Psoas muscle (tissue), 8 donors: ENCODE measurements around the gene TDRD9. TPM values are rescaled to one million over a fixed set of nuclear protein-coding genes. Genes with fewer than 3 reads are reported as not detected.
"Not testable (repeated sequence)": the region's sequence is repeated elsewhere in the genome, so short reads cannot be mapped to it uniquely, and the experiment has no call there.

Source experiments
- ATAC-seq, 4 donors: fragments of 200-7000 bp; cut with Tn5 transposase; one replicate each; pipeline ENCODE4 v1.9.1; 2020; ENCODE audit warnings: moderate library complexity in 3 of 4, mild to moderate bottlenecking in 2 of 4
- DNase-seq, 2 donors: peaks; one replicate each; pipeline ENCODE4 v3.0.0-alpha.2; 2020
- H3K27ac ChIP-seq: fragments of 200-600 bp; one replicate; pipeline ENCODE4 v1.8.0; 2022
- H3K27me3 ChIP-seq, 3 donors: fragments of 200-600 bp in 1 of 3; one replicate each; pipeline versions ENCODE4 v1.6.1 to v1.8.0; 2013 to 2022; ENCODE audit warnings: low read length in 2 of 3, mild to moderate bottlenecking in 2 of 3, moderate library complexity in 1 of 3; ENCODE audit not compliant: insufficient read depth in 3 of 3
- H3K36me3 ChIP-seq, 2 donors: fragments of 200-600 bp in 1 of 2; one replicate each; pipeline versions ENCODE4 v1.6.1 to v1.8.0; 2013 to 2022; ENCODE audit warnings: low read depth in 1 of 2, mild to moderate bottlenecking in 1 of 2, moderate library complexity in 1 of 2; ENCODE audit not compliant: insufficient read depth in 1 of 2
- H3K4me1 ChIP-seq: fragments of 200-600 bp; one replicate; pipeline ENCODE4 v1.8.0; 2022
- H3K4me3 ChIP-seq: fragments of 200-600 bp; one replicate; pipeline ENCODE4 v1.8.0; 2022; ENCODE audit warnings: mild to moderate bottlenecking
- H3K9me3 ChIP-seq: fragments of 200-600 bp; one replicate; pipeline ENCODE4 v1.8.0; 2022
- WGBS, 3 donors: extraction: QIAGEN DNeasy Blood & Tissue Kit; methylation state at CpG; one replicate each; pipeline versions ENCODE4 v1.1.6 to v1.1.7; 2013; 5-methylcytosine and 5-hydroxymethylcytosine counted together
- intact Hi-C, 2 donors: fragments of 100-400 bp; cut with DNase I; formaldehyde crosslinking; loops; one replicate each; pipeline versions ENCODE4 v1.11.0 to v1.14.2; 2022
- polyA plus RNA-seq, 3 donors: library from polyadenylated mRNA; stranded (reverse); fragments of 200-250 nt; gene quantifications; one replicate each; pipeline ENCODE4 v1.2.3, GENCODE V29; 2013
- total RNA-seq, 4 donors: library from RNA; stranded (reverse); fragmentation: NEBNext Ultra II Directional in 2 of 4; extraction: Animal tissue kit (Norgen Biotek cat#: 25700) in 2 of 4; gene quantifications; one replicate each; pipeline versions ENCODE4 v1.2.1 to v1.2.4, GENCODE V29; 2021 to 2023
- TF ChIP-seq, protein P1 (sequence below): fragments of 200-600 bp; IDR thresholded peaks from one replicate; pipeline ENCODE4 v1.8.0; 2022; ENCODE audit warnings: antibody characterized with exemption
- donor health status: healthy with polysubstance abuse.
- donor health status: DM: no; HTN: no; CAD: no; lungs with moderate emphysema.
- donor health status: Bipolar disorder and iron deficiency.
- donor health status: healthy.
- donor health status: DM: yes; HTN: yes; CAD: no.
- donor health status: DM: no; HTN: no; CAD: no.
- donor health status: DM: no; HTN: no; CAD: no.
- donor health status: DM: yes; HTN: yes; CAD: no.

TDRD9 gene
- total and polyA plus RNA-seq, 7 donors = 0.13 to 1.3 (median 0.31) TPM

DNA sequence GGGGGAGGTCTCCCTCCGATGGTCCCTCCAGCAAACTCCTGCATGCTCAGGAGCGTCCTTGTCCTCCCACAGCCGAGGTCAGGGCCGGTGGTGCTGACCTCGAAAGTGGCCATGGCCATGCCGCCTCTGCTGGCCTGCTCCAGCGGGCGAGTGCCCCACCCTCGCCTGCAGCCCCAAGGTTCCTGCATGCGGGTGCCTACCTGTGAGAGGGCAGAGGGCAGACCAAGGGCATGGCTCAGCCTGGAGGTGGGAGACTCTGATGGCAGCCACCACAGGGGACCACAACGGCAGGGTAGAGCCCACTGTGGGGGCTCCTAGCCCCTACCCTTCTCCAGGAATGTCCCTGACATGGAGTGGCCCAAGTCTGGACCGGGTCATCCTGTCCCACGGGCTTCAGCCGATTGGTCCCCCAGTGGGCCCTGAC is 42.7 kb upstream of the TDRD9 start:
- Histone ChIP-seq H3K27me3 (no peaks in the 10 kb centered on the region), H3K4me1 (peaks cover 11% of the 10 kb centered on the region), H3K9me3 (no peaks in the 10 kb centered on the region), H3K4me3 (no peak overlapping the region), H3K27ac (no peak overlapping the region), H3K36me3 (no peaks in the 10 kb centered on the region)
- DNase-seq (no peak), ATAC-seq (no peak)
- WGBS, 3 donors = 87 to 88% (median 87%) methylated on average over 14 of the region's 14 CpGs
- intact Hi-C loops = no loop called here
- TF ChIP-seq, protein P1, sequence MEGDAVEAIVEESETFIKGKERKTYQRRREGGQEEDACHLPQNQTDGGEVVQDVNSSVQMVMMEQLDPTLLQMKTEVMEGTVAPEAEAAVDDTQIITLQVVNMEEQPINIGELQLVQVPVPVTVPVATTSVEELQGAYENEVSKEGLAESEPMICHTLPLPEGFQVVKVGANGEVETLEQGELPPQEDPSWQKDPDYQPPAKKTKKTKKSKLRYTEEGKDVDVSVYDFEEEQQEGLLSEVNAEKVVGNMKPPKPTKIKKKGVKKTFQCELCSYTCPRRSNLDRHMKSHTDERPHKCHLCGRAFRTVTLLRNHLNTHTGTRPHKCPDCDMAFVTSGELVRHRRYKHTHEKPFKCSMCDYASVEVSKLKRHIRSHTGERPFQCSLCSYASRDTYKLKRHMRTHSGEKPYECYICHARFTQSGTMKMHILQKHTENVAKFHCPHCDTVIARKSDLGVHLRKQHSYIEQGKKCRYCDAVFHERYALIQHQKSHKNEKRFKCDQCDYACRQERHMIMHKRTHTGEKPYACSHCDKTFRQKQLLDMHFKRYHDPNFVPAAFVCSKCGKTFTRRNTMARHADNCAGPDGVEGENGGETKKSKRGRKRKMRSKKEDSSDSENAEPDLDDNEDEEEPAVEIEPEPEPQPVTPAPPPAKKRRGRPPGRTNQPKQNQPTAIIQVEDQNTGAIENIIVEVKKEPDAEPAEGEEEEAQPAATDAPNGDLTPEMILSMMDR = no peak

DNA sequence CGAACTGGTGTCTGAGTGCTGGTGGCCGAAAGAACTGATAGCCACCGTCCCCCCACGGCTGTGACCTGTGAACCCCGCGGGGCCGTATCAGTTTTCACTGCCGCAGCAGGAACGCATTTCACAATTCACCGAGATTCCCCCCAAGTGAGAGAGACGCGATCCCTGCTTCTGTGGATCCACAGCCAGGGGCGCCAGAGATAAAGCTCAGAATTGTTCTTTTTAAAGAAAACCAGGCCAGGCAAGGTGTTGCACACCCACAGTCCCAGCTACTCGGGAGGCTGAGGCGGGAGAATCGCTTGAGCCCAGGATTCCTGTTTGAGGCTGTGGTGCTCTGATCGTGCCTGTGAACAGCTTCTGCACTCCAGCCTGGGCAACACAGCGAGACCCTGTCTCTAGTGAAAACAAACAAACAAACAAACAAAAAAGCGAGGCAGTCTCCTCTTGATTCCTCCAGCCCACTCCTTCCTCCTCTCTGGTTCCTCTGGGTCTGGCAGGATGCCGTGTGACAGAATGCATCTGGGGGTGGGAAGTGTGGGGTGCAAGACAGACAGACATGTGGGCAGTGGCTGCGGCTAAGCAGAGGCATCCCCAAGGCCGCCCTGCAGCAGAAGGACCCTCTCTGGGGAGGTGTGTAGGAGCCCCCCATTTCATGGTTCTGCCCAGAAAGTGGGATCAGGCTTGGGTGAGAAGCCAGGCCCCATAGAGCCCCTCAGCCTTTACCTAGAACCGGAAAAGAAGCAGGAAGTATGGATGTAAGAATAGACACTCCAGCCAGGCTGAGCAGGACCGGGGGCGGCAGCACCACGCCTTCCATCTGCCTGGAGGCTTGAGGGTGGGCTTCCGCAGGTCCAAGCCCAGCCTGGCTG is 41.7 kb upstream of the TDRD9 start:
- no peak for DNase-seq
- Histone ChIP-seq H3K4me3 (no peak overlapping the region), H3K27me3 (no peaks in the 10 kb centered on the region), H3K27ac (no peak overlapping the region), H3K9me3 (no peaks in the 10 kb centered on the region), H3K4me1 (peaks cover under 1% of the 10 kb centered on the region), H3K36me3 (no peaks in the 10 kb centered on the region)
- intact Hi-C loops = no loop called here
- no peak for ATAC-seq
- WGBS, 3 donors = 68 to 75% (median 72%) methylated on average over 26 to 27 of the region's 27 CpGs
- TF ChIP-seq, protein P1 = no peak

DNA sequence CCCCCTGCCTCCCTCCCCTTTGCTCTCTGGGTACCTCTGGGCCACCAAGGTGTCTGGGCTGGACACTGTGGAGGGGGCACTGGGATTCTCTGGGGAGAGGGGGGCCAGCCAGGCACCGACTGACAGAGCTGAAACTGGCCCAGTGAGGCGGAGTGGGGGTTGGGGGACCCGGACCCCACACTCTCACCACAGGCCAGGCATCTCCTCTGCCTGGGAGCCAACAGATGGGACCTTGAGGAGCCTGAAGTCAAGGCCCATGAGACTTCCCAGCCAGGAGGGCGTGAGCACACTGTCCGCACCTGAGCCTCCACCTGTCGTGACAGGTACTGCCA is 41.1 kb upstream of the TDRD9 start:
- H3K4me1 ChIP-seq = no peaks in the 10 kb centered on the region
- ATAC-seq (no peak), DNase-seq (no peak)
- no peaks in the 10 kb centered on the region for H3K9me3 ChIP-seq
- WGBS, 3 donors = 91 to 97% (median 93%) methylated on average over 6 of the region's 6 CpGs
- H3K27ac ChIP-seq = no peak overlapping the region
- no peak overlapping the region for H3K4me3 ChIP-seq
- intact Hi-C loops = no loop called here
- H3K36me3 ChIP-seq = no peaks in the 10 kb centered on the region
- H3K27me3 ChIP-seq = no peaks in the 10 kb centered on the region
- TF ChIP-seq, protein P1 = no peak

DNA sequence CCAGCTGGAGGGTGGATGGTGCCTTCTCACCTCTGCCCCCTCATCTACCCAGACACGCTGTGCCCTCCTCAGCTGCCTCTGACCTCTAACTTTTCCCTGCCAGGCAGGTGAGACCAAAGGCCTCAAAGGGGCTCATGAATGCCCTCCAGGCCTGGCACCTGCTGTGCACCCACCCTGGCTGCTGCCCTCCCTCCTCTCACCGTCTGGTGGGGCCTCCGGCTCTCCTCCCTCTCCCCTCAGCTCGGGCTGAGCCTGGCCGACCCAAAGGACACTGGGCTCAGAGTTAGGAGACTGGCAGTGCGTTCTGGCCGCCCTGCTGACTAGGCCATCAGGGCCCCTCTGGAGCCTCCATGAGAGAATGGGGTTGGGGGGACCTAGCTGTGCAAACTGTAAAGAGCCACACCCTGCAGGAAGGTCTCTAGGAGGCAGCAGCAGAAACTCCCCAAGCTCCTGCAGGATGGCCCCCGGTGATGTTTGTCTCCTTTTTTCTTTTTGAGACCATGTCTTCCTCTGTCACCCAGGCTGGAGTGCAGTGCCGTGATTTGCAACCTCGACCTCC is 40.6 kb upstream of the TDRD9 start:
- H3K27me3 ChIP-seq = no peaks in the 10 kb centered on the region
- no peaks in the 10 kb centered on the region for H3K9me3 ChIP-seq
- no peak for ATAC-seq
- no peak overlapping the region for H3K27ac ChIP-seq
- no peak for DNase-seq
- TF ChIP-seq, protein P1 = no peak
- H3K4me3 ChIP-seq = no peak overlapping the region
- H3K4me1 ChIP-seq = no peaks in the 10 kb centered on the region
- 79 to 94% (median 92%) methylated on average over 9 to 10 of the region's 10 CpGs for WGBS, 3 donors
- intact Hi-C loops = no loop called here
- H3K36me3 ChIP-seq = no peaks in the 10 kb centered on the region

DNA sequence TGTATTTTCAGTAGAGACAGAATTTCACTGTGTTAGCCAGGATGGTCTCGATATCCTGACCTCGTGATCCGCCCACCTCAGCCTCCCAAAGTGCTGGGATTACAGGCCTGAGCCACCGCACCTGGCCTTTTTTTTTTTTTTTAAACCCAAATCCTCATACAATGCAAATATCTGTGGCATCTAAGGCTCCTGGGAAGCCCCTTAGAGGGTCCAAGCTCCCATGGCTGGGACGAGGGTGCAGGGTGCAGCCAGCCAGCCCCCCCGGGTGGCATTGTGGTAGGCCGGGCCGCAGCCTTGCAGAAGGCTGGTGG is 39.3 kb upstream of the TDRD9 start:
- H3K36me3 ChIP-seq, H3K4me3 ChIP-seq, H3K27me3 ChIP-seq, DNase-seq, intact Hi-C loops, H3K4me1 ChIP-seq, H3K27ac ChIP-seq, ATAC-seq, H3K9me3 ChIP-seq: not testable (repeated sequence)
- WGBS, 3 donors = 91 to 98% (median 97%) methylated on average over 4 to 8 of the region's 8 CpGs
